Measurements from ENCODE around the gene RBM39. TPM values are rescaled to one million over a fixed set of nuclear protein-coding genes. Genes with fewer than 3 reads are reported as not detected.
A peak's percentile ranks its signal among the peaks of the same experiment; 100 is the strongest.
"Not testable (repeated sequence)": the region's sequence is repeated elsewhere in the genome, so short reads cannot be mapped to it uniquely, and the experiment has no call there.

Gene RBM39
- total and polyA plus RNA-seq, 4 donors, result 65.6 to 383 (median 322) TPM

DNA sequence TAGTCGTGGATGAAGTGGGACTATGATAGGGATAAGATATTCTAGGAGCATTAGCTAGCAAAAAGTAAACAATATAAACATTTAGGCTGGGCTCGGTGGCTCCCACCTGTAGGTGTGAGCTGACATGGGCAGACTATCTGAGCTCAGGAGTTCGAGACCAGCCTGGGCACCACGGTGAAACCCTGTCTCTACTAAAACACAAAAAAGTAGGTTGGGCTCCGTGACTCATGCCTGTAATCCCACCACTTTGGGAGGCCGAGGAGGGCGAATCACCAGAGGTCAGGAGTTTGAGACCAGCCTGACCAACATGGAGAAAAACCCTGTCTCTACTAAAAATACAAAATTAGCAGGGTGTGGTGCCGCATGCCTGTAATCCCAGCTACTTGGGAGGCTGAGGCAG, 23.7 kb downstream of the RBM39 start:
- peaks cover 6 to 15% of the 10 kb centered on the region in 2 donors for H3K36me3 ChIP-seq (ENCODE audit: control insufficient read depth in 1 of 2, insufficient read depth in 2 of 2, low read length in 1 of 2)
- ATAC-seq (ENCODE audit: low FRiP score); H3K9me3 ChIP-seq (ENCODE audit: control insufficient read depth, low read length); intact Hi-C loops (cut with DNase I); DNase-seq; H3K4me3 ChIP-seq (ENCODE audit: low read length in 2 of 2); H3K27ac ChIP-seq (ENCODE audit: low read depth in 1 of 2, low read length in 2 of 2); H3K27me3 ChIP-seq (ENCODE audit: control insufficient read depth in 1 of 2, insufficient read depth in 2 of 2, low read length in 1 of 2); H3K4me1 ChIP-seq (ENCODE audit: control insufficient read depth in 1 of 2, insufficient read depth in 2 of 2, low read length in 2 of 2): not testable (repeated sequence)
- 87 to 88% methylated on average over 8 of the region's 8 CpGs for WGBS, 2 donors

DNA sequence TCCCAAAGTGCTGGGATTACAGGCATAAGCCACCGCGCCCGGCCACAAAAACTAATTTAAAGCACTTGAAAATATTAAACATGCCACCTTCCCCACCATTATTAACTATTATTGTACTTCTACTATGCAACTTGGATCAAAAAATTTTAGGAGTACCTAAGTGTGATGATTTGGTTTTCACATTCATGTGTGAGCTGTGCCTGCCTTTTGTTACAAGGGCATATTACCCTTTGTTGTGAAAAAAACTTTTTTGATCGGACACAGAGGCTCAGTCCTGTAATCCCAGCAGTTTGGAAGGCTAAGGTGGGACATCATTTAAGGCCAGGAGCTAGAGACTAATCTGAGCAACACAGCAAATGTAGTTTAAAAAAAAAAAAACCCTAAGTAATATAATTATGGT, 25.7 kb downstream of the RBM39 start:
- DNase-seq (no peak), ATAC-seq (ENCODE audit: low FRiP score) (no peak)
- Histone ChIP-seq H3K27ac (ENCODE audit: low read depth in 1 of 2, low read length in 2 of 2) (no peak overlapping the region), H3K27me3 (ENCODE audit: control insufficient read depth in 1 of 2, insufficient read depth in 2 of 2, low read length in 1 of 2) (no peaks in the 10 kb centered on the region), H3K4me3 (ENCODE audit: low read length in 2 of 2) (no peak overlapping the region), H3K9me3 (ENCODE audit: control insufficient read depth, low read length) (no peaks in the 10 kb centered on the region), H3K36me3 (ENCODE audit: control insufficient read depth in 1 of 2, insufficient read depth in 2 of 2, low read length in 1 of 2) (peaks cover 6 to 22% of the 10 kb centered on the region in 2 donors), H3K4me1 (ENCODE audit: control insufficient read depth in 1 of 2, insufficient read depth in 2 of 2, low read length in 2 of 2) (peaks cover 0 to 2% of the 10 kb centered on the region in 2 donors)
- WGBS, 2 donors, result 92 to 97% methylated on average over 4 of the region's 4 CpGs
- intact Hi-C loops (cut with DNase I), result no loop called here

DNA sequence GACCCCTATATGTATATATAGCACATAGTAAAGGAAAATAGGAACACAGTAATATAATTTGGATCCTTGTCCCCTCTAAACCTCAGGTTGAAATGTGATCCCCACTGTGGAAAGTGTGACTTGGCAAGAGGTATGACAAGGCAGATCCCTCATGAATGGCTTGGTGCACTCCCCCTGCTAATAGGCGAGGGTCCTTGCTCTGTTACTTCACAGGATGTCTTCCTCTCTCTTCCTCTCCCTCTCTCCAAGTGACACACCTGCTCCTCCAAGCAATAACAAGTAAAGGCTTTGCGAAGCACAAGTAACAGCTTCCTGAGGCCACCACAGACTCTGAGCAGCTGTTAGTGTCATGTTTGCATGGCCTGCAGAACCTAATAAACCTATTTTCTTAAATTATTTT, 26.4 kb downstream of the RBM39 start:
- no peak overlapping the region for H3K4me3 ChIP-seq (ENCODE audit: low read length in 2 of 2)
- peaks cover 0 to 2% of the 10 kb centered on the region in 2 donors for H3K4me1 ChIP-seq (ENCODE audit: control insufficient read depth in 1 of 2, insufficient read depth in 2 of 2, low read length in 2 of 2)
- H3K27me3 ChIP-seq (ENCODE audit: control insufficient read depth in 1 of 2, insufficient read depth in 2 of 2, low read length in 1 of 2), result no peaks in the 10 kb centered on the region
- 87 to 96% methylated on average over 2 of the region's 2 CpGs for WGBS, 2 donors
- DNase-seq (no peak), ATAC-seq (ENCODE audit: low FRiP score) (no peak)
- intact Hi-C loops (cut with DNase I), result no loop called here
- H3K27ac ChIP-seq (ENCODE audit: low read depth in 1 of 2, low read length in 2 of 2), result no peak overlapping the region
- peaks cover 3 to 19% of the 10 kb centered on the region in 2 donors for H3K36me3 ChIP-seq (ENCODE audit: control insufficient read depth in 1 of 2, insufficient read depth in 2 of 2, low read length in 1 of 2)
- H3K9me3 ChIP-seq (ENCODE audit: control insufficient read depth, low read length), result no peaks in the 10 kb centered on the region

DNA sequence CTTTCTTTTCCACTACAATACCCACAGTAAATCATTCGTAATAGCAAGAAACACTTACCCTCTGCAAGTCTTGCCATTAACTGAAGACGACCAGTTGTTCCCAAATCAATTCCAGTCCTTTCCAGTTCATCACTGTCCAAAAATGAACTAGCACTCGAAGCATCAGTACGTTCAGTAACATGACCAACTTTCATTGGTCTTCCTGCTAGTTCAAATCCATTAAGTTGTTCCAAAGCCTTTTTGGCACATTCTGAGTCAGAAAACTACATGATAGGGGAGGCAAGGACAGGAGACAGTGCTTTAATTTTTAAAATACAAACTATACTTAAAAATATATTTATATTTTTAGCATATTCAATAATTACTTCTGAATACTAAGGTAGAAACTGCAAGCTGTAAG, 27.9 kb downstream of the RBM39 start:
- no peaks in the 10 kb centered on the region for H3K27me3 ChIP-seq (ENCODE audit: control insufficient read depth in 1 of 2, insufficient read depth in 2 of 2, low read length in 1 of 2)
- WGBS, 2 donors, result 60 to 72% methylated on average over 4 of the region's 4 CpGs
- peaks cover 0 to 2% of the 10 kb centered on the region in 2 donors for H3K4me1 ChIP-seq (ENCODE audit: control insufficient read depth in 1 of 2, insufficient read depth in 2 of 2, low read length in 2 of 2)
- no peak for ATAC-seq (ENCODE audit: low FRiP score)
- H3K4me3 ChIP-seq (ENCODE audit: low read length in 2 of 2), result no peak overlapping the region
- DNase-seq, result no peak
- intact Hi-C loops (cut with DNase I), result no loop called here
- H3K9me3 ChIP-seq (ENCODE audit: control insufficient read depth, low read length), result no peaks in the 10 kb centered on the region
- no peak overlapping the region for H3K27ac ChIP-seq (ENCODE audit: low read depth in 1 of 2, low read length in 2 of 2)
- H3K36me3 ChIP-seq (ENCODE audit: control insufficient read depth in 1 of 2, insufficient read depth in 2 of 2, low read length in 1 of 2), result peaks cover 3 to 15% of the 10 kb centered on the region in 2 donors

DNA sequence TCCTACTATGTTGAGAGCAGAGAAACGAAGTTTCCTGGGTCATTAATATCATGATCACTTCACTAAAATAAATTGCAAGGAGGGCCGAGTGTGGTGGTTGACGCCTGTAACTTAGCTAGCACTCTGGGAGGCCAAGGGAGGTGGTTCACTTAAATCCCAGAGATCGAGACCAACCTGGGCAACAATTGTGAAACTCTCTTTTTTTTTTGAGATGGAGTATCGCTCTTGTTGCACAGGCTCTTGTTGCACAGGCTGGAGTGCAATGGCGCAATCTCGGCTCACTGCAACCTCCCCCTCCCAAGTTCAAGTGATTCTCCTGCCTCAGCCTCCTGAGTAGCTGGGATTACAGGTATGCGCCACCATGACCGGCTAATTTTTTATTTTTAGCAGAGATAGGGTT, 28.9 kb downstream of the RBM39 start:
- peaks cover 3 to 15% of the 10 kb centered on the region in 2 donors for H3K36me3 ChIP-seq (ENCODE audit: control insufficient read depth in 1 of 2, insufficient read depth in 2 of 2, low read length in 1 of 2)
- H3K9me3 ChIP-seq (ENCODE audit: control insufficient read depth, low read length); H3K27ac ChIP-seq (ENCODE audit: low read depth in 1 of 2, low read length in 2 of 2); H3K27me3 ChIP-seq (ENCODE audit: control insufficient read depth in 1 of 2, insufficient read depth in 2 of 2, low read length in 1 of 2); ATAC-seq (ENCODE audit: low FRiP score); intact Hi-C loops (cut with DNase I); H3K4me3 ChIP-seq (ENCODE audit: low read length in 2 of 2); H3K4me1 ChIP-seq (ENCODE audit: control insufficient read depth in 1 of 2, insufficient read depth in 2 of 2, low read length in 2 of 2): not testable (repeated sequence)
- WGBS, 2 donors, result 89 to 90% methylated on average over 9 of the region's 9 CpGs
- DNase-seq, result peak in 1 of 2 donors; percentile 15

DNA sequence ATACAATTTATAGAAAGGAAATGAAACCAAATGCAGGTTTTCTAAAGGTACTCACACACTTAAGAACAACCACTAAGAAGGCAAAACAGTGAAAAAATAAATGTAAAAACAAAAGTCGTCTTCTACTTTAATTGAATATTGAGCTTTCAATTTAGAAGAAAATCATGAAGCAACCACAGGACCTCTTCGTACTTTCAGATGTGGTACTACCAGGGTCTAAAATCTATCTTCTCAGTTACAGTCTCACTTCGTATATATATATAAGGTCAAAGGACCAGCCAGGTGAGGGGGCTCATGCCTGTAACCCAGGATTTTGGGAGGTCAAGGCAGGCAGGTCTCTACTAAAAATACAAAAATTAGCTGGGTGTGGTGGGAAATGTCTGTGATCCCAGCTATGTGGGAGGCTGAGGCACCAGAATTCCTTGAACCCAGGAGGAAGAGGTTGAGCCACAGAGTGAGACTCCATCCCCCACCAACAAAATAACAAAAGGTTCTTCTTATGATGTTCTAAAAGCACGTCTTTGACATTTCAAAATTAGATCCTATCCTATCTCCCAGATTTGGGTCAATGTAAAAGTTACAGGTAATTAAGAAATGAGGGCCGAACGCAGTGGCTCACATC, 30.4 kb downstream of the RBM39 start:
- peaks cover 0 to 2% of the 10 kb centered on the region in 2 donors for H3K4me1 ChIP-seq (ENCODE audit: control insufficient read depth in 1 of 2, insufficient read depth in 2 of 2, low read length in 2 of 2)
- H3K9me3 ChIP-seq (ENCODE audit: control insufficient read depth, low read length), result no peaks in the 10 kb centered on the region
- H3K36me3 ChIP-seq (ENCODE audit: control insufficient read depth in 1 of 2, insufficient read depth in 2 of 2, low read length in 1 of 2), result peaks cover 3 to 15% of the 10 kb centered on the region in 2 donors
- no peak overlapping the region for H3K4me3 ChIP-seq (ENCODE audit: low read length in 2 of 2)
- ATAC-seq (ENCODE audit: low FRiP score), result no peak
- H3K27me3 ChIP-seq (ENCODE audit: control insufficient read depth in 1 of 2, insufficient read depth in 2 of 2, low read length in 1 of 2), result no peaks in the 10 kb centered on the region
- H3K27ac ChIP-seq (ENCODE audit: low read depth in 1 of 2, low read length in 2 of 2), result no peak overlapping the region
- DNase-seq, result no peak
- intact Hi-C loops (cut with DNase I), result no loop called here
- 65% methylated on average over 6 of the region's 6 CpGs for WGBS, 2 donors

DNA sequence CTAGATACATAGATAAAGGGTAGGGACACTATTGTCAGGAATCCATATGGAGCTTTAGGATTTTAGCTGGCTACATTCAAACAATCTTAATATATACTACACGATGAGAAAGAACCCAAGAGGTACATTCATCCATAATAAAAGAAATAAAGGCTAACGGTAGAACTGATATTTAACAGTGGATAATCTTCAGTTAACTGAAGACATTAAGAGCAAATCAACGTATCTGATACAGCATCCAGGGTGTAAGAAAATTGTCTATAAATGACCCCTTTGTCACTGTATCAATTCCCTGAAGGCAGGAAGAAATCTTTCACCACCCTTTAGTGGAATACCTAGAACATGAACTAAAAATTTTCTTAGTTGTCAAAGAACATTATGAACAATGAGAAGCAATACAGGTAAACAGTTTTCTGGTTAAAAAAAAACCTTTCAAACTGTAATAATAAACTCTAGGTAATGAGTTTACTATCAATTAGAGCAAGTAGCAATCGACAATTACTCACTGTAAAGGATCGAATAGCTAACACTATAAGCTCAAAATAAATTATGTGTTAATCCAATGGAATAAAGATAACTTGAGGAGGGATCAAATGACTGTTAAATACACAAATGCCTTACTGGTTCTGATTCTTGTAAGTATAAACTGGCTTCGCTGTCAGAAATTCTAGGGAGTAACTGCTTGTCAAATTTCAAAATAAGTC, 31.0 kb downstream of the RBM39 start:
- Histone ChIP-seq H3K4me3 (ENCODE audit: low read length in 2 of 2) (no peak overlapping the region), H3K9me3 (ENCODE audit: control insufficient read depth, low read length) (no peaks in the 10 kb centered on the region), H3K27me3 (ENCODE audit: control insufficient read depth in 1 of 2, insufficient read depth in 2 of 2, low read length in 1 of 2) (no peaks in the 10 kb centered on the region), H3K36me3 (ENCODE audit: control insufficient read depth in 1 of 2, insufficient read depth in 2 of 2, low read length in 1 of 2) (peaks cover 3 to 15% of the 10 kb centered on the region in 2 donors), H3K27ac (ENCODE audit: low read depth in 1 of 2, low read length in 2 of 2) (no peak overlapping the region), H3K4me1 (ENCODE audit: control insufficient read depth in 1 of 2, insufficient read depth in 2 of 2, low read length in 2 of 2) (peaks cover 0 to 2% of the 10 kb centered on the region in 2 donors)
- no peak for DNase-seq
- 57 to 64% methylated on average over 6 of the region's 6 CpGs for WGBS, 2 donors
- intact Hi-C loops (cut with DNase I), result no loop called here
- no peak for ATAC-seq (ENCODE audit: low FRiP score)

DNA sequence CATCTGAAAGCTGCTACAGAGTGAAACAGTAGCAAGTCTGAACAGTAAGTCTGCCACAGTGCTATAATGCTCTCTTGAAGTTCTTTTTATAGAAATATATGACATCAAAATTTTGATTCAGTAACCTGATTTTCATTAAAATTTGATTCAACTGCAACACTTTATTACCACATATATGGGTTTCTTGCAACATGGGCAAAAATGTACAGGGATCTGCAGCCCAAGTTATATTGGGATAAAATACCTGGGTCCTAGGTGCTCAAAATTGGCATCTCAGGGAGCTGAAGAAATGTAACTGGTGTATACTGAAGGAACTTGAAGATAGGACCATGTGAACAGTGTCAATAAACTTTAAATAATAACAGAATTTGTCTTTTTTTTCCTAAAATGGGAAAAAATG, 32.0 kb downstream of the RBM39 start:
- H3K27me3 ChIP-seq (ENCODE audit: control insufficient read depth in 1 of 2, insufficient read depth in 2 of 2, low read length in 1 of 2), result no peaks in the 10 kb centered on the region
- H3K9me3 ChIP-seq (ENCODE audit: control insufficient read depth, low read length), result no peaks in the 10 kb centered on the region
- no peak for DNase-seq
- no peak overlapping the region for H3K4me3 ChIP-seq (ENCODE audit: low read length in 2 of 2)
- H3K4me1 ChIP-seq (ENCODE audit: control insufficient read depth in 1 of 2, insufficient read depth in 2 of 2, low read length in 2 of 2), result no peaks in the 10 kb centered on the region
- intact Hi-C loops (cut with DNase I), result no loop called here
- H3K27ac ChIP-seq (ENCODE audit: low read depth in 1 of 2, low read length in 2 of 2), result no peak overlapping the region
- no peak for ATAC-seq (ENCODE audit: low FRiP score)
- H3K36me3 ChIP-seq (ENCODE audit: control insufficient read depth in 1 of 2, insufficient read depth in 2 of 2, low read length in 1 of 2), result peaks cover 3 to 11% of the 10 kb centered on the region in 2 donors

DNA sequence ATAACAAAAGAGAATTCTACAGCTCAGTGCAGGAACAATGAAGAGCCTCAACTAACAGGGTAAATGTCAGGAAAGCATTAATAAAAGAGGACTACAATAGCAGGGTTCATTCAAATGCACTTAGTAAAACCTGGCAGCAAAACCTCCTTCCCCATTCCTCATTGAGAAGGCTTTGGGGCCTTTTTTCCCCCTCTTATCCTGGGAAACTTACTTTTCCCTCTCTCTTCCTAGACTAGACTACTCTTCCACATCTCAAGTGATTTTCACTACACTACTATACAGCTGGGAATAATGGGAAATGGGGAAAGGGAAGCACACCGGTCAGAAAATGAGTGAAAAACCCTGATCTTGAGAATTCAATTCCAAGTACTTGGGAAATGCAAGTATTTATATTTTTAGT, 32.8 kb downstream of the RBM39 start:
- 78 to 79% methylated on average over 1 of the region's 1 CpG for WGBS, 2 donors
- peaks cover 0 to 11% of the 10 kb centered on the region in 2 donors for H3K36me3 ChIP-seq (ENCODE audit: control insufficient read depth in 1 of 2, insufficient read depth in 2 of 2, low read length in 1 of 2)
- no peaks in the 10 kb centered on the region for H3K4me1 ChIP-seq (ENCODE audit: control insufficient read depth in 1 of 2, insufficient read depth in 2 of 2, low read length in 2 of 2)

More for the DNA sequence above, 32.8 kb downstream of the RBM39 start:
- H3K9me3 ChIP-seq (ENCODE audit: control insufficient read depth, low read length), result no peaks in the 10 kb centered on the region
- H3K4me3 ChIP-seq (ENCODE audit: low read length in 2 of 2), result no peak overlapping the region
- ATAC-seq (ENCODE audit: low FRiP score), result no peak
- intact Hi-C loops (cut with DNase I), result no loop called here
- H3K27ac ChIP-seq (ENCODE audit: low read depth in 1 of 2, low read length in 2 of 2), result no peak overlapping the region
- no peaks in the 10 kb centered on the region for H3K27me3 ChIP-seq (ENCODE audit: control insufficient read depth in 1 of 2, insufficient read depth in 2 of 2, low read length in 1 of 2)
- DNase-seq, result no peak

All from aorta (tissue), 5 donors.